Body of pancreas (tissue), 4 donors: ENCODE measurements around the gene GHRHR. TPM values are rescaled to one million over a fixed set of nuclear protein-coding genes. Genes with fewer than 3 reads are reported as not detected.

ENCODE experiments used
- ATAC-seq: fragments of 150-250 bp; one replicate; pipeline ENCODE4 v1.9.1; 2016
- DNase-seq, 4 donors: peaks; one replicate each; pipeline ENCODE4 v3.0.0-alpha.2; 2019
- H3K27ac ChIP-seq, 4 donors: fragments of 200-600 bp; sonication (generic); 1 replicate in 3 of 4; 2 replicates in 1 of 4; pipeline versions ENCODE4 v1.5.1 to v1.6.1; 2016 to 2019; ENCODE audit warnings: mild to moderate bottlenecking in 1 of 4, mixed read lengths in 1 of 4, moderate library complexity in 1 of 4
- H3K27me3 ChIP-seq, 2 donors: fragments of 200-600 bp; sonication (generic); one replicate each; pipeline ENCODE4 v1.6.0; 2016; ENCODE audit warnings: mild to moderate bottlenecking in 1 of 2
- H3K36me3 ChIP-seq, 2 donors: fragments of 200-600 bp; sonication (generic); replicated peaks in 1 of 2; 2 replicates each; pipeline ENCODE4 v1.5.1; 2016; ENCODE audit warnings: low read depth in 2 of 2; ENCODE audit not compliant: insufficient read depth in 1 of 2
- H3K4me1 ChIP-seq: fragments of 200-600 bp; sonication (generic); one replicate; pipeline ENCODE4 v1.6.0; 2016
- H3K4me3 ChIP-seq, 2 donors: fragments of 200-600 bp; sonication (generic); 1 replicate in 1 of 2; 2 replicates in 1 of 2; pipeline ENCODE4 v1.5.1; 2016 to 2019
- H3K9me3 ChIP-seq, 3 donors: fragments of 200-600 bp; sonication (generic); 1 replicate in 2 of 3; 2 replicates in 1 of 3; pipeline ENCODE4 v1.5.1; 2016
- CTCF ChIP-seq, 7 experiments: fragments of 450-650 bp in 4 of 7; fragments of 200-600 bp in 3 of 7; sonication (generic) in 3 of 7; IDR thresholded peaks; one replicate each; pipeline ENCODE4 v1.5.1; 2016 to 2019; ENCODE audit warnings: antibody characterized with exemption in 7 of 7
- POLR2A ChIP-seq, 3 donors: fragments of 450-650 bp; IDR thresholded peaks; one replicate each; pipeline ENCODE4 v1.6.1; 2016; ENCODE audit warnings: antibody characterized with exemption in 3 of 3, mild to moderate bottlenecking in 2 of 3
- whole genome bisulfite sequencing, 2 donors: methylation state at CpG; one replicate each; pipeline ENCODE4 v1.1.5; 2017; 5-methylcytosine and 5-hydroxymethylcytosine counted together
- intact Hi-C: fragments of 100-400 bp; cut with DNase I; formaldehyde crosslinking; loops from one replicate; pipeline ENCODE4 v1.15.1; 2023
- total RNA-seq, 2 donors: library from RNA; depleted of rRNA; stranded (reverse); fragments of >200 nt; gene quantifications; one replicate each; pipeline ENCODE4 v1.1.0, GENCODE V29; 2016

Gene GHRHR
- total RNA-seq, 2 donors from 2014 or later: not detected

- no peaks in the 10 kb centered on the region for H3K27me3 ChIP-seq
- DNase-seq: peak; percentile 79 to 84 (median 81)
- ATAC-seq: peak; percentile 95
- H3K9me3 ChIP-seq: no peaks in the 10 kb centered on the region
- TF ChIP-seq POLR2A (IDR thresholded peaks at IDR 0.05) (peak in 1 of 3 donors; percentile 13), CTCF (IDR thresholded peaks at IDR 0.05) (peak; percentile 73 to 90 (median 82))
- WGBS, 2 donors: 8 to 10% methylated on average over 3 to 7 of the region's 7 CpGs
- peaks cover 28% of the 10 kb centered on the region for H3K4me1 ChIP-seq
- H3K4me3 ChIP-seq: no peak overlapping the region
- H3K27ac ChIP-seq: peak overlapping the region in 3 of 4 donors; percentile 54 to 67 (median 65)
- H3K36me3 ChIP-seq: no peaks in the 10 kb centered on the region
- intact Hi-C loops: loop anchor here (5.0 kb wide), 1 partner anchor 172 kb away; no protein-coding TSS in a partner anchor
Measured at GRCh38 chr7:30974605-30975255, 11.0 kb downstream of the GHRHR start.

DNA sequence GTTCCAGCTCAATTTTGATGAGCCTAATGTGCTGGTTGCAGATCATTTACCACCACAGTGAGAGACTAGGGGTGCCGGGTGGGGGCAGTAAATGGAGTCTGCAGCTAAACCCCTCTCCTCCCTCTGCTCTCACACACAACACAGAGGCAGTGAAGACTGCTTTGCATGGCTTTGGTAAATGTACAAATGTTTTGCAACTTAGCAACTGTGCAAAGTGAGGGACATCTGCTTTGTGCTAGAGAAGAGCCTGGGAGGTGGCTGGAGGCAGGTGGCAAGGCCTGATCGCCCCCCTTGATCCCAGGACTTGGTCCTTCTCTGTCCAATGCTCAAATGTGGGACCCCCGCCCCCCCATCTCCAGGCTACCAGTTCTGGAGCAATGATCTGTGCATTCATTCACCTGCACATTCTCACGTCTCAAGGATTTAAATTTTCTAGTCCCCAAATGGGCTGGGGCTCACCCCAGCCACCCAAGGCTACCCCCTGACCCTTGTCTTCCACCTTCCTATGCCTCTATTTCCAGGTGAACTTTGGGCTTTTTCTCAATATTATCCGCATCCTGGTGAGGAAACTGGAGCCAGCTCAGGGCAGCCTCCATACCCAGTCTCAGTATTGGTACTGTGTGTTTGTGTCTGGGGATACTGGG, 11.6 kb downstream of the GHRHR start:
- Histone ChIP-seq H3K36me3 (no peaks in the 10 kb centered on the region), H3K4me1 (peaks cover 22% of the 10 kb centered on the region), H3K4me3 (no peak overlapping the region), H3K9me3 (no peaks in the 10 kb centered on the region), H3K27me3 (no peaks in the 10 kb centered on the region), H3K27ac (peak overlapping the region in 3 of 4 donors; percentile 54 to 67 (median 65))
- intact Hi-C loops: loop anchor here (5.0 kb wide), 1 partner anchor 173 kb away; no protein-coding TSS in a partner anchor
- DNase-seq: no peak
- TF ChIP-seq POLR2A (IDR thresholded peaks at IDR 0.05) (no peak), CTCF (IDR thresholded peaks at IDR 0.05) (no peak)
- WGBS, 2 donors: 50 to 67% methylated on average over 5 of the region's 5 CpGs
- ATAC-seq: no peak

DNA sequence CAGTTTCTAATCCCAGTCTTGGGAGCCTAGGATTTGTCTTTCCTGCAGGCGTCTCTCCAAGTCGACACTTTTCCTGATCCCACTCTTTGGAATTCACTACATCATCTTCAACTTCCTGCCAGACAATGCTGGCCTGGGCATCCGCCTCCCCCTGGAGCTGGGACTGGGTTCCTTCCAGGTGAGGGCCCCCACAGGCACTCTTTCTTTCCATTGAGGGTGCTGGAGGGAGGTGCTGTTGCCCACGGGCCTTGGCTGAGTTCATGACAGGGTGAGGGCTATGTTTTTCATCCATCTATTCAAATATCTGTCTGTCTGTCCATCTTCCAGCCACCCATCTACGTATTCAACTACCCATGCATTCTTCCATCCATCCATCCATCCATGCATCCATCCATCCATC, 12.6 kb downstream of the GHRHR start:
- Histone ChIP-seq H3K4me1 (peaks cover 15% of the 10 kb centered on the region), H3K4me3 (no peak overlapping the region), H3K27ac (no peak overlapping the region), H3K36me3 (no peaks in the 10 kb centered on the region), H3K9me3 (no peaks in the 10 kb centered on the region), H3K27me3 (no peaks in the 10 kb centered on the region)
- no peak for TF ChIP-seq POLR2A (IDR thresholded peaks at IDR 0.05)
- no peak for TF ChIP-seq CTCF (IDR thresholded peaks at IDR 0.05)
- DNase-seq (no peak), ATAC-seq (no peak)
- intact Hi-C loops: loop anchor here (5.0 kb wide), 1 partner anchor 174 kb away; no protein-coding TSS in a partner anchor
- 49 to 79% methylated on average over 5 of the region's 5 CpGs for WGBS, 2 donors

DNA sequence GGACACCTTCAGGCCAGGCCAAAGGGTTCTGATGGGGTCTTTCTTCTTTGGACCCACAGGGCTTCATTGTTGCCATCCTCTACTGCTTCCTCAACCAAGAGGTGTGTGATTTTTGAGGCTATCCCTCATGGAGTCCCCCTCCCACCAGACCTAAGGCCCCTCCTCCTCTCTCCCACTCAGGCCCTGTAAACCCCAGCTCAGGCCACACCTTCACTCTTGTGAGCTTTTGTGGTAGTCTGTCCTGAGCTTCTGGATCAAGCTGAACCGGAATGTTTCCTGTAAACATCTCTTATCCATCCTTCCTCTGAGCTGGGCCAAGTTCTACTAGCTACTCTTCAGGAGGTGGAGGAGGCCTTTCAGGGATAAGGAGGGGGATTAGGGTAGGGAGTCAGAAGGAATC, 13.5 kb downstream of the GHRHR start:
- TF ChIP-seq CTCF (IDR thresholded peaks at IDR 0.05) (no peak), POLR2A (IDR thresholded peaks at IDR 0.05) (no peak)
- no peaks in the 10 kb centered on the region for H3K36me3 ChIP-seq
- no peak overlapping the region for H3K4me3 ChIP-seq
- intact Hi-C loops: loop anchor here (5.0 kb wide), 1 partner anchor 175 kb away; no protein-coding TSS in a partner anchor
- no peak for DNase-seq
- ATAC-seq: no peak
- H3K27ac ChIP-seq: no peak overlapping the region
- no peaks in the 10 kb centered on the region for H3K9me3 ChIP-seq
- peaks cover 15% of the 10 kb centered on the region for H3K4me1 ChIP-seq
- WGBS, 2 donors: 0 to 46% methylated on average over 1 of the region's 1 CpG
- no peaks in the 10 kb centered on the region for H3K27me3 ChIP-seq
